Measurements from ENCODE around the gene LZIC. TPM values are rescaled to one million over a fixed set of nuclear protein-coding genes. Genes with fewer than 3 reads are reported as not detected.

The LZIC gene
- total and polyA plus RNA-seq, 3 experiments from 2014 or later = 33.2 to 43.7 (median 34.0) TPM

- peaks cover 23% of the 10 kb centered on the region for H3K4me1 ChIP-seq (ENCODE audit: insufficient read depth, low read length)
- H3K9me3 ChIP-seq (ENCODE audit: low read length) = no peaks in the 10 kb centered on the region
- POLR2A ChIA-PET = interaction anchor here (0.6 kb wide), 1 partner anchor 15 kb away, joined by 4 read pairs; no protein-coding TSS in a partner anchor
- Mint-ChIP-seq H3K4me1 (peaks cover 19 to 29% (median 29%) of the 10 kb centered on the region in 3 donors), H3K27ac (peak overlapping the region; percentile 85 to 97 (median 94)), H3K27me3 (no peaks in the 10 kb centered on the region), H3K36me3 (peaks cover 0 to 4% (median 3%) of the 10 kb centered on the region in 3 donors), H3K9me3 (no peaks in the 10 kb centered on the region), H3K4me3 (peak overlapping the region in 6 of 7 donors; percentile 49 to 86 (median 69))
- no peak overlapping the region for H3K4me3 ChIP-seq (ENCODE audit: low read length)
- no peaks in the 10 kb centered on the region for H3K27me3 ChIP-seq (ENCODE audit: insufficient read depth, low read length, poor library complexity, severe bottlenecking)
- no peaks in the 10 kb centered on the region for H3K36me3 ChIP-seq (ENCODE audit: insufficient read depth, low read length)
- peak overlapping the region; percentile 39 for H3K27ac ChIP-seq (ENCODE audit: low read depth, low read length)
- CTCF ChIA-PET = interaction anchor here (1.0 to 1.6 kb wide), 4 partner anchors 9 to 267 kb away, joined by 3 read pairs; no protein-coding TSS in a partner anchor
- DNase-seq = peak in 3 of 5 donors; percentile 5 to 50 (median 14)
These were observed 60.8 kb downstream of the LZIC start for GRCh38 chr1:9882296-9882944.

GRCh38 chr1:9881838-9882249, 61.3 kb downstream of the LZIC start:
- Histone ChIP-seq H3K27me3 (ENCODE audit: insufficient read depth, low read length, poor library complexity, severe bottlenecking) (no peaks in the 10 kb centered on the region), H3K9me3 (ENCODE audit: low read length) (no peaks in the 10 kb centered on the region), H3K36me3 (ENCODE audit: insufficient read depth, low read length) (no peaks in the 10 kb centered on the region), H3K4me1 (ENCODE audit: insufficient read depth, low read length) (peaks cover 23% of the 10 kb centered on the region), H3K4me3 (ENCODE audit: low read length) (no peak overlapping the region), H3K27ac (ENCODE audit: low read depth, low read length) (peak overlapping the region; percentile 39)
- Mint-ChIP-seq H3K27me3 (no peaks in the 10 kb centered on the region), H3K4me3 (peak overlapping the region in 6 of 7 donors; percentile 49 to 86 (median 69)), H3K27ac (peak overlapping the region; percentile 85 to 97 (median 94)), H3K4me1 (peaks cover 19 to 29% (median 29%) of the 10 kb centered on the region in 3 donors), H3K9me3 (no peaks in the 10 kb centered on the region), H3K36me3 (peaks cover 0 to 3% (median 3%) of the 10 kb centered on the region in 3 donors)
- no peak for DNase-seq
- ChIA-PET POLR2A (interaction anchor here (0.6 kb wide), 1 partner anchor 16 kb away, joined by 4 read pairs; no protein-coding TSS in a partner anchor), CTCF (interaction anchor here (1.0 to 1.6 kb wide), 3 partner anchors 8 to 266 kb away, joined by 3 read pairs; no protein-coding TSS in a partner anchor)

Other genes with a start within 250 kb of the LZIC start
- 10 to 100 TPM; 38.4 to 40.8 TPM for gene CLSTN1, start 119.4 kb downstream of the LZIC start, total RNA-seq
- gene CLSTN1, start 119.4 kb downstream of the LZIC start, polyA plus RNA-seq = 48.2 TPM
- gene CTNNBIP1, start 33.1 kb downstream of the LZIC start, total RNA-seq = 10 to 100 TPM in 1 of 2 experiments, 1 to 10 TPM in 1; 9.1 to 10.7 TPM
- gene CTNNBIP1, start 33.1 kb downstream of the LZIC start, polyA plus RNA-seq = 12.9 TPM
- gene NMNAT1, start 84 bp upstream of the LZIC start, total RNA-seq = 10 to 100 TPM; 11.3 to 12.1 TPM
- 6.4 TPM for gene NMNAT1, start 84 bp upstream of the LZIC start, polyA plus RNA-seq
- not detected for gene RBP7, start 53.8 kb upstream of the LZIC start, total RNA-seq
- not detected for gene RBP7, start 53.8 kb upstream of the LZIC start, polyA plus RNA-seq
- gene UBE4B, start 89.6 kb upstream of the LZIC start, total RNA-seq = 10 to 100 TPM; 35.7 to 40.6 TPM
- 13.7 TPM for gene UBE4B, start 89.6 kb upstream of the LZIC start, polyA plus RNA-seq